NCI-H2081 (cell line): ENCODE measurements around the gene MYL5.
"Not testable (repeated sequence)": the region's sequence is repeated elsewhere in the genome, so short reads cannot be mapped to it uniquely, and the experiment has no call there.

Experiments
- DNase-seq, 2 experiments: peaks; one replicate each; lab custom pipeline; 2025; lab: John Stamatoyannopoulos, UW

MYL5 gene

DNA sequence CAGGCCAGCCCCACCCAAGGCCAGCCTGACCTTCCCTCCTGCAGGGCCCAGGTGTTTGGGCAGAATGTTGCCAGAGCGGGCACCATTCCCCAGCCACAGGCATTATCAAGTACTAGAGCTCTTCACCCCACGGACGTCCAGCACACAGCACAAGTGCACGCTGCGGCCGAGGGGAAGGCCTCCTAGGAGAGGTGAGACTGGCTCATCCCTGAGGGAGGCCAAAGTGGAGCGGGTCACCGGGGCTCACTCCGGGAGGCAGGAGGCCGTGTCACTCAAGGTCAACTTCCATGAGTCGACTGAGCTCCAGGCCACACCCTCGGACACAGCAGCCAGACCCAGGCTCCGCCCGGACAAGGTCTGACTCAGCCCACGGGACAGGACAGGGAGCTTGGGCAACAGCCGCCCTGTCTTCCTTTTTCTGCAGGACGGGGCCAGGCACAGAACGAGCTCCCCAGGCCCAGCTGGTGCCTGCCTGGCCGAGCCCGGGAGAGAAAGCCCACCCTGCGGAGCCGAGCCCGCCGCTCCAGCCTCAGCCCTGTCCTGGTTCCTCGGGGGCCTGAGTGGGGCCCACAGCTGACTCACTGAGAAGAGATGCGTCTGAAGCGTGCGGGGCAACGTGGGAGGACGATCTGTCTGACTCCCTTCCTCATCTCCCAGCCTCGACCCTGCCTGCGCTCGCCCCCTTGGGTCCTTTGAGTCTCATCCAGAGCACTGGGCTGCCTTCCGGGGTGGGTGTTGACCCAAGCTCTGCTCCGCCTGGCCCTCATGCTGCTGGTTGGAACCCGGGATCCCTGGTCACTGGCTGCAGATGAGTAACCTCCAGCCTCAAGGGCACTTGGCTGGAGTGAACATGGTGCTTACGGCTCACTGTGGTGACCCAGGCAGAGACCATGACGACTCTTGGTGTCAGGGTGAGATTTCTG lies 13.0 kb downstream of the MYL5 start:
- DNase-seq, result no peak

DNA sequence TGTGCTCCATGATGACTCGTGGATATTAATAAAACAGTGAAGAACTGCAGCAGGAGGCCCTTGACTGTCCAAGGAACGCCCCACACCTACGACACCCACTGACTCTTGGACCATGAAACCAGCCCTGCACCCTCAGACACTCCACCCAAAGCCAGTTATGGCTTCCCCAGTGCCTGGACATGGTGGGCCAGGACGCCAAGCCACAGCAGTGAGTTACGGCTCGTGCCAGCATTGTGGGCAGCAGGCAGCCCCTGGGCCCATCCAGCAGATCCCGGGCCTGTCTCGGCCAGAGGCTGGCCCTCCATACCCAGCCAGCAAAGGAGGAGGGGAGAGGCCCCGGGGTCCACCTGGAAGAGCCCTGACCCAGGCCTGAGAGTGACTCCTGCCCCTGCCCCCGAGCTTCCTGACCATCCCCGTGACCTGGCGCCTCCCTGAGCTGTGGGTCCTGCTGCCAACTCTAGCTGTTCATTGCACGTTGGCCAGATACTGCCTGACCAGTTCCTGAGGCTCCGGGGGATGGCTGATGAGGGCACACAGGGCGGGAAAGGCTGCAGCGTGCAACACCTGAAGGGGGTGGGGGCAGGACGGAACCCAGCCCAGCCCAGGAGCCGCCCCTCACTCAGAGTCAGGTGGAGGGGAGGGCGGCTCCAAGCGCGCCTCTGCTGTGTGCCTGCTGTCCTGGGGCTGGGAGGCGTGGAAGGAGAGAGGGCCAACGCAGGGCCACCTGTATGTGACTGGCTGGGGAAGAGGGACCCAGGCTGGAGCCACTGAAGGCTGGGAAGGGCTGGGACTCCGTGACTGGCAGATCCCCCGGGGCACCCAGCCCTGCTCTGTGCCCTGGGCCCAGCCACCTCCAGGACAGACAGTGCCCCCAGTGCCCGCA lies 13.9 kb downstream of the MYL5 start:
- no peak for DNase-seq

DNA sequence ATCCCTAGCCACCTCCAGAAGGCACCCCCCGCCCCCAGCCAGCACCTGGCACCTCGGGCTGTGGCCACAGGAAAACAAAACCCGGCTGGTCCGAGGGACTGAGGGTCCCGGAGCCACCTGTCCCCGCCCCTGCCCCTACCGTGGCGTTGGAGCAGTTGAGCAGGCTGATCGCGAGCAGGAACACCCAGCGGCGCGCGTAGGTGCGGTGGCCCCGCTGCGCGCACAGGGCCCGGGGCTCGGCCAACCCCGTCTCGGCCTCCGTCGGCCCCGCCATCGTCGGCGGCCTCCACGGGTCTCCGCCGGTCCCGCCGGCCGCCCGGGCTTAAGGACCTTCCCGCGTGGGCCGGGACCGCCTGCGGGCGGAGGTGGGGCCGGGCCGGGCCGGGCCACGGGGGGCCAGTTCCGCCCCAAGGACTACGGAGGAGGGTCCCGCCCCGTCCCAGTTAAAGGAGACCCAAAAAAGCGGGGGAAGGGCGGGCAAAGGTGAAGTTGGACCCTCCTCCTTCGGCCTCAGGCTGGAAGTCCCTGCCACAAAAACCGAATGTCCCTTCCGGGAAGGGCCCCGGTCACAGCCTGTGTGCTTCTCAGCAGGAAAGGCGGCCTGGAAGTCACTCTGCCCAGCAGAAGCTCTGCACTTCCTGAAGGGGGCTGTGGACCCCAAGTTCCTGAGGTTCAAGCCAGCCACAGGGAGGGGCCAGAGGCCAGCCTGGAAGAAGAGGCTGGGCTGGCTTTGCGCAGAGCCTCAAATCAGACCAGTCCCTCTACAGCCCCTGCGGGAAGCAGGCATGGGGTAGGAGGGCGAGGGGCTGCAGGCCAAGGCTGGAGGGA lies 14.7 kb downstream of the MYL5 start, which contains the start of gene SLC49A3:
TSS of gene SLC49A3 (minus strand) at position 298 of the 828 bp plus-strand sequence. CDS start at position 274, 24 bp downstream.
- DNase-seq, result no peak

DNA sequence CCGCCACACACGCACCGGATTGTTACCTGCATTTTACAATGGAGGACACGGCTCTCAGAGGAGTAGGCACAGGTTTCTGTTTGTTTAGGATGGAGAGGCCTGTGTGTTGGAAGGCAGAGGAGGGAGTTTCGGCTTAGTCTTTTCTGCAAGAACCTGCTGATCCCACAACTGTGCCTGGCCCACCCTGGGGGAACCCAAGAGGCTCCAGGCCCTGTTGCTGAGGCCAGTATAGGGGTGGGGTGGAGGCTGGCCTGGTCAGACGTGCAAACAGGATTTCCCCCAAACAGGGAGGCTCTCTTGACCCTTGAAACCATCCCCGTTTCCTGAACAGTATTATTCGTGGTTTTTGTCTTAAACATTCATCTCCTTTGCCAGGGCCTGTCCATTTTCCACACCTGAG lies 15.4 kb downstream of the MYL5 start:
- no peak for DNase-seq

DNA sequence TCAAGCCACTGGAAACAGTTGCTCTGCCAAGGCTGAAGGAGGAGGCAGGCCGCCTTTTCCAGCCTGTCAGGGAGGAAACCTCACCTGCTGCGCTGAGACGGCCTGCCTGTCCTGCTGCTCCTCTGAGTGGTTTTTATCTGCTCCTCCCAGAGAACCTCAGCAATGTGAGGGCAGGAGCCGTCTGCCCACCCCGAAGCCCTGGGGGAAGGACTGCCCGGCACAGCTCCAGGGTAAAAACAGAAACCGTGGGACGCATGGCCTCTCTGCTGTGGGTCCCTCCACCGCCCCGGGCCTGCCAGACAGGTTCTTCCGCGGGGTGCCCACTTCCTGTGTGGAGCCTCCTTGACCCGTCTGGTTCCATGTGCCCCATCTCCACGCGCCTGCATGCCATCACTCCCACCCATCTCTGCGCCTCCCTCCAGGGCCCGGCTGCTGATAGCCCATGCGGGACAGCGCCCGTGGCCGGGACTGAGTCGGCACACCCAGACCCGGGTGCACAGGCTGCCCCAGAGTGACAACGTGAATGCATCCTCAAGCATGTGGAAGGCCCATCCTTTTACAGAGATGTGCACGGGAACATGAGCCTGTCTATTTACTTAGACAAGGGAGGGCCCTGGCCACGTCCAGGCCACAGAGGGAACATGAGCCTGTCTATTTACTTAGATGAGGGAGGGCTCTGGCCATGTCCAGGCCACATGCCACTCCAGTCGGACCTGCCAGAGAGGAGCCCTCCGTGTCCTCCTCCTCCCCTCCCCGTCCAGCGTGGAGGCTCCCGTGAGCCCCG lies 18.6 kb downstream of the MYL5 start:
- no peak for DNase-seq

DNA sequence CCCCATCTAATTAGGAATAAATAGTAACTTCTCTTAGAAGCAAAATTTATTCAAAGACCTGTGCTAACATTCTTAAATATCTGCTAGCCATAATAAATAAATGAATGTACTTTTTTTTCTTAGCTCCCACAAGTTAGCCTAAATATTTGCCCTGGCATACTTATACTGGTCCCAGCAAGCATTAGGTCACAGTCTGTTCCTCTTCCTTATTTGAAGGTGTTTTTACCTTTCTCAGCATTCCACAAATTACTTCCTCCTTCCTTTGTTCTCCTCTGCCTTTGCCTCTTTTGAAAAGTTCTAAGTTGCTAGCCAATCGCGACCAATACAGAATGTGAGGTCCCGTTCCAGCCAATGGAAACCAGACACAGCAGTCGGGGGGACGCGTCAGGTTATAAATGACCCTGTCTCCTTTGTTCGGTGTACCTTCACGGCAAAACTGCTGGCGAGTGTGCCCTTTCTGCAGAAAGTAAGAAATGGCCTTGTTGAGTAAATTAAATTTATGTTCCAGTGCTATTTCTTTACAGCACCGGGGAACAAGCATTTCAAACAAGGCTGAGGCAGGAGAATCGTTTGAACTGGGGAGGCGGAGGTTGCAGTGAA lies 20.1 kb downstream of the MYL5 start:
- not testable (repeated sequence) for DNase-seq

DNA sequence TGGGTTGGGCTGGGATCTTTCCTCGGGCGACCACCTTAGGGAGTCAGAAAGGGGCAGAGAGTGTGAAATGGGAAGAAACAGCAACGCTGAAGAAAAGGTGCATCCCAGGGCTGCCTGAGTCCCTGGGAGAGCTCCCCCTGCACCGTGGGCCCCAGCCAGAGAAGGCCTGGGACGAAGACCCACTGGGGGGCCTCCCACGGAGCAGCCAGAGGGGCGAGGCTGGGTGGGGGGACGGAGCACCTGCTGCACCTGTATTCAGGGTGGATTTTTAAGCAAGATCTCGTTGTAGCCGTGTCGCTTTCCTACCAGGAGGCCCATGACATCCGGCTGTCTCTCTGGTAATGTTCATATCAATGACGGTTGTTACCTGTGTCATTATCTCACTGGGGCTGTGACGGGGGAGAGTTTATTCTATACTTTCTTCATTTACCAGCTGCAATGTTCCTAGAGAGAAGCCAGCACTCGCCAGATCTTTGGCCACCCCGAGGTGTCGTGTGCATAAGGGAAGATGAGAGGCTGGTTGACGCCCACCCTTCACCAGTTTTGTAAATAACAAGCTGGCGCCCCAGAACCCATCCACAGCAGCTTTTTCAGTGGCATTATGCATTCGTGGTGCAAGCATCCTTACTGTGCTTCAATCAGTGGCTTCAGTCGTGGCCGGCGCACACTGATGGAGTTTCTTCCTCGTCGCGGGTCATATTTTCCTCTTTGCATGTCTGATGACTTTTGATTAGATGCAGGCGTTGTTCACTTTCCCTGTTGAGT lies 25.7 kb downstream of the MYL5 start:
- DNase-seq, result no peak

DNA sequence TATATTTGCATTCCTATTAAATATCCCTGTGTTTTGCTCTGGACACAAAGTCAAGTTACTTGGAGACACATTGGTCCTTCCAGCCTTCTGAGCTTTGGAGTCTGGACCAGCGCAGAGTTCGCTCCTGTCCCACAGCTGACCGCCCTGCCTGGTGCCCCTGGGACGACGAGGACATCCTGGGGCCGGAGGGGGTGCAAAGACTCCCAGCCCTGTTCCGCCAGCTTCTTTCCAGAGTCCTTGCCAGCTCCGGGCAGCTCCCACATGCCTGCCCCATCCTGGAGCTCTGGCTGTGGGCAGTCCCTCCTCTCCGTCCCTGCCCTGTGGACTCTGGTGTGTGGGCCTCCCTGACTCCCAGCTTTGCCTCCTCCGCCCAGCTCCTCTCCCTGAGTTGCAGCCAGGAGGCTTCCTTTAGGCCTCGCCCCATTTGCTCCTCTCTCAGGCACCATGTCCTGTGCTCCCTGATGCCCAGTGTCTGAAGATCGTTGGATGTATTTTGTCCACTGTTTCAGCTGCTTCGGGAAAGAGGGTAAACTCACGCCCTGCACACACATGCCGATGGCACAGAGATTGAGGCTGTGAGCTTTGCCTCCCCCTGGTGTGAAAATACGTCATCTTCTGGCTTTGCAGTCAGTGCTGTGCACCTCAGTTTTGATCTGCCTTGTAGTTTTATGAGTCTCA lies 26.4 kb downstream of the MYL5 start:
- DNase-seq, result no peak

DNA sequence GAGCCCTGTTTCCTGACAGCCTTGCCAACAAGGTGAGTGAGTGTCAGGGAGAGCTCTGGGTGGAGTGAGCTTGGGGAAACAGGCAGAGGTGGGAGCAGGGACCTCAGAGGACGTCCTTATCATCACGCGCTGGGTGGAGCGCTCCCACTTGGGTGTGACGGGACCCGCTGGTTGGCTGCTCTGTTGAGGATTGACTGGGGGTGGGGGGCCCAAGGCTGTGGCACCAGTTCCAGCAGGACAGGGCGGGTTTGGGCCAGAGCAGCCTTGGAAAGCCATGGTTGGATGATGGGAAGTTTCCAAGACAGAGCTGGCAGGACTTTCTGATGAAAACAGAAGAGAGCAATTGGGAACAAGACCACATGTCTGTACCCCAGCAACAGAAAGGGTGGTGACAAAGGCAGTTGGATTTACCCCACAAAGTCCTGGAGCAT lies 28.3 kb downstream of the MYL5 start:
- DNase-seq, result no peak

DNA sequence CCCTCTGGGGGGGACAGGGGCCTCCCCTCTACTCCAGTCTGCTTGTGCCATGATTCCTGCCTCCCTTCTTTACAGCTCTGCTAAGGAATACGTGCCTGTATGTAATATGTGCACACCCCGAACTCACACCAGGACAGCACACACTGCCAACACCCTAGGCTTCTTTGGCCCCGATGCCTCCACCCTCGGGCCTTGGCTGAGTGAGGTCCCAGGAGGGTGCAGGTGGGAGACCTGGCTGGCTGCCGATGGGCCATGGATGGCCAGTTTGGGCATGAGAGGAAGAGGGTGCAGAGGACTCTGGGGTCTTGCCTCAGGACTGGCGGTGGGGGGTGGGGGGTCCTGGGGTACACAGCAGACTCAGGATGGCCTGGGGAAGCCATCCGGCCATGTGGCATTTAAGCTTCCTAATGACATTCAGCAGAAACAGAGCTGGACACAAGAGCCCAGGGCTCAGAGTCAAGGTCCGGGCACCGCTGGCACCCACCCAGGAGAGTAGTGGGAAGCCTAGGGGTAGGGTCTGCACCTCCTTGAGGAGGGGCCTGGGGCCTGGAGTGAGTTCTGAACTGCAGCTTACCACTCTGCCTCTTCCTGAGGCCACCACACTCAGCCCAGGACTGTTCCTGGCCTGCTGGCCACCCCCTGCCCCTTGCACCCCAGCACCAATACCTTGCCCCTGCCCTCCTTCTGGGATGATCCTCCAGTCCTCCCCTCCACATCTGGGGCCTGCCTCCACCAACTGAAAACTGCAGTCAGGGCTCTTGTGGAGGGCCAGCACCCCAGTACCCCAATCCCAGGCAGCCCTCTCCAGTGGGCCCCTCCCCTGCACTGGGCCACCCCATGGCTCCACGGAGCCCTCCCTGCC lies 29.2 kb downstream of the MYL5 start:
- DNase-seq, result no peak

DNA sequence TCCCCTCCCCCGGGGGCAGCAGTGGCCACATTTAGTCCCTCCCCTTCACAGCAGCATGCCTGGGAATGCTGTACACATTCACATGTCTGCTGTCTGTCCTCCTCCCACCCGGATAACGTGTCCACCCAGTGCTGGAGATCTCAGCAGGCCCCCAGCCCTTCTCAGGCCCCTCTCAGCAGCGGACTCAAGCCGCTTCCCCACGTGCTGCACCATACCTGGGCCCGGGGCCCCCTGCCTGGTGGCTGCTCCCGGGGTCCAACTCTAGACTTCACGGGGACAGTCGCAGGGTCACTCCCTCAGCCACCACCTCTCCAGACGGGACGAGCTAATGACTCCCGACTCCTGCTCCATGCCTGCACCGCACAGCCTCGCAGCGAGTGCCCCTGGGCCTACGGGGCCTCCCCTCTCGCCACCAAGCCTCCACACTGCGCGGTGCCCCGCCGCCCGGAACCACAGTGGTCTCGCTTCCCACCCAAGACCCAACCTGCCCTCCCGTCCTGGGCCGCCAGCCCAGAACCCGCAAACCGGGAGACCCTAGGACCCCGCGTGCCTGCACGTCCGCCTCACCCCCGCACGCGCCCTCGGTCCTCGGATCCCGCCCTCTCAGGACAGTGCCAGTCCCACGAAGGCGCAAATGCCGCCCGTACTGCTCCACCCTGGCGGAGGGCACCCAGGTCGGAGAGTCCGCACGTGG lies 30.0 kb downstream of the MYL5 start:
- DNase-seq, result no peak

DNA sequence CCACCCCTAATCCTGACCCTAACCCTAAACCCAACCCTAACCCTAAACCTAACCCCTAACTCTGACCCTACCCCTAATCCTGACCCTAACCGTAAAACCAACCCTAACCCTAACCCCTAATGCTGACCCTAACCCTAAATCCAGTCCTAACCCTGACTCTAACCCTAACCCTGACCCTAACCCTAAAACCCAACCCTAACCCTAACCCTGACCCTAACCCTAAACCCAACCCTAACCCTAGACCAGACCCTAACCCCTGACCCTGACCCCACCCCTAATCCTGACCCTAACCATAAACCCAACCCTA lies 30.6 kb downstream of the MYL5 start:
- DNase-seq, result no peak

DNA sequence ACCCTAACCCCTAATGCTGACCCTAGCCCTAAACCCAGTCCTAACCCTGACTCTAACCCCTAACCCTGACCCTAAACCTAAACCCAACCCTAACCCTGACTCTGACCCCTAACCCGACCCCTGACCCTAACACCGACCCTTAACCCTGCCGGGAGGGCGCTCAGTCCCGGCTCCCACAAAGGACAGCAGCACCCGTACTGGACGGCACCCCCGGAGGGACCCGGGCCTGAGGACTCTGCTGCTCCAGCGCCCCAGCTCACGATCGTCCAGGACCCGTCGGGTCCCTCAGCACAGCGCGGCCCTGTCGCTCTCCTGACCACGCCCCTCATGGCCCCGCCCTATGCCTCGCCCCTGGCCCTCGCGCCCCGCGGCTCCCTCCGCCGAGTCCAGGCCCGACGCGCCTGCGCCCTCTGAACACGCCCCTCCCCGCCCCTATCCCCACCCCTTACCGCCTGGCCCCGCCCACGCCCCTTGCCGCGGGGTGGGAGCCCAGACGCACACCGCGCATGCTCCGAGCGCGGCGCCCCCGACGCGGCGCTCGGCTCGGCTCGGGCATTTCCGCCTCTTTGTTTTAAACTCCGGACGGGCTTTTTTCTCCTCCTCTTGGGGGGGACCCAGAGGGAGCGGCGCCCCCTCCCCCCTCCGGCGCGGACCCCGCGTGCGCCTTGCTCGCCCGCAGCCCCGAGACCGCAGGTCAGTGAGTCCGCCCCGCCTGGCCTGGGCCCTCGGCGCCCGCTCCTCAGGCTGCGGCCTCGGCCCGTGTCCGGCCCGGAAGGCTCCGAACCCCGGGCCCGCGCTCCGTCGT lies 31.1 kb downstream of the MYL5 start, which contains the start of gene PCGF3:
TSS of gene PCGF3 (plus strand) at position 555 of the 805 bp plus-strand sequence. CDS start 27,849 bp downstream, outside the sequence.
- DNase-seq, result peak; percentile 91 to 96

DNA sequence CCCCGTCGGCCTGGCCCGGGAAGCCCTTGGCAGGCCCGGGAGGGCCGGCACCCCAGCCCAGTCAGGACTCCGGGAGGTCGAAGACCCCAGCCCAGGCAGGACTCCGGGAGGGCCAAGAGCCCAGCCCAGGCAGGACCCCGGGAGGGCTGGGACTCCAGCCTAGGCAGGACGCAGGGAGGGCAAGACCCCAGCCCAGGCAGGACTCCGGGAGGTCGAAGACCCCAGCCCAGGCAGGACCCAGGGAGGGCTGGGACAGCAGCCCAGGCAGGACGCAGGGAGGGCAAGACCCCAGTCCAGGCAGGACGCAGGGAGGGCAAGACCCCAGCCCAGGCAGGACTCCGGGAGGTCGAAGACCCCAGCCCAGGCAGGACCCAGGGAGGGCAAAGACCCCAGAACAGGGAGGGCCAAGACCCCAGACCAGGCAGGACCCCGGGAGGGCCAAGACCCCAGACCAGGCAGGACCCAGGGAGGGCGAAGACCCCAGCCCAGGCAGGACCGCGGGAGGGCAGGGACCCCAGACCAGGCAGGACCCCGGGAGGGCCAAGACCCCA lies 31.8 kb downstream of the MYL5 start:
- DNase-seq, result not testable (repeated sequence)

DNA sequence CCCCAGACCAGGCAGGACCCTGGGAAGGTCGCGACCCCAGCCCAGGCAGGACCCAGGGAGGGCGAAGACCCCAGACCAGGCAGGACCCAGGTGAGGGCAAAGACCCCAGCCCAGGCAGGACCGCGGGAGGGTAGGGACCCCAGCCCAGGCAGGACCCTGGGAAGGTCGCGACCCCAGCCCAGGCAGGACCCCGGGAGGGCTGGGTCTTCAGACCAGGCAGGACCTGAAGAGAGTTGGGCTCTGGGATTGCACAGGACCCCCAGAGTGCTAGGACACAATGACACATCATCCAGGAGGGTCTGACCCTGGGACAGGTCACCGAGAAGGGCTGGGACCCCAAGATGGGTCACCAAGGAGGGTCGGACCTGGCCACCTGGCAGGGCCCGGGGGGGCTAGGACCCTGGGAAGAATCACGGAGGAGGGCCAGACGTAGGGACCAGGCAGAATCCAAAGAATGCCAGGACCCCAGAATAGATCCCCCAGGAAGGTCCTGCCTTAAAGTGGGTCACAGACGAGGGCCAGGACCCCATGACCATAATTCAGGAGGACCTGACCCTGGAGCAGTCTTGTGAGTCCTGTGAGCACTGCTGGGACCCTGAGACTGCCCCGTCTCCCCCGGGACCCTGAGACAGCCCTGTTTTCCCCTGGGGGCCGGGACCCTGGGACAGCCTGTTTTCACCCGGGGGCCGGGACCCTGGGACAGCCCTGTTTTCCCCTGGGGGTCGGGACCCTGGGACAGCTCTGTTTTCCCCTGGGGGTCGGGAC lies 32.7 kb downstream of the MYL5 start:
- no peak for DNase-seq
